ENCODE measurements around the gene MRGPRX3.

Gene MRGPRX3

DNA sequence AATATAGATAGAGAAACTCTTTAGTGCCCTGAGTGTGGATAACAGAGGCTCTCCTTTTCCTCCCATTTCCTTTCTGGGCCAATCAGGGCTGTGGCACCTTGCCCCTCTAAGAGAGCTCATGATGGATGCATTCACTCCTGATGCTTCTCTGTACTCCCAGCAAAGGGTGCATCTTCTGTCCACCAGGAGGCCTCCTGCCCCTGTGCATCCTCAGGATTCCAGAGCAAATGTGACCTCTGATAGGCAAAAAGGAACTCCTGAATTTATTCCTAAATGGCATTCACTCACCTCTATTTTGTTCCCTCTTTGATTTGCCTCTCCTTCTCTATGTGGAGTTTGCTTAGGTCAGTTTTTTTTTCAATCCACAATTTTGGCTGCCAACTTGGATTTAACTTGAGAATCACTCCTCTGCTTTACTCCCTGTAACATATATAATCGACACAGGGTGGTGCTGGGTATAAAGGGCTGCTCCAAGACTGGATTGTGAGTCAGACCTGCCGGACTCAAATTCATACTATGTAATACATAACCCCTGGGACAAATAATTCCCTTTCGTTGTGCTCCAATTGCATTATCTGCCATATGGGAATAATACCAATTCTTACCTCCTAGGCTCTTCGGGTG, 39.1 kb downstream of the MRGPRX3 start:
- DNase-seq, result no peak

- DNase-seq, result no peak
These were observed 40.3 kb downstream of the MRGPRX3 start, which contains the start of gene MRGPRX4 for GRCh38 chr11:18172666-18173065. MRGPRX4 (plus strand) TSS chr11:18172837; CDS start chr11:18173257, 420 bp downstream.

- DNase-seq, result no peak
These were observed 41.0 kb downstream of the MRGPRX3 start for GRCh38 chr11:18173225-18173866.
